GM23248 (cell line): ENCODE data around the gene TTC5. TPM values are rescaled to one million over a fixed set of nuclear protein-coding genes. Genes with fewer than 3 reads are reported as not detected.
"Not testable (repeated sequence)": the region's sequence is repeated elsewhere in the genome, so short reads cannot be mapped to it uniquely, and the experiment has no call there.

Experiments used
- DNase-seq: peaks from one replicate; pipeline ENCODE4 v3.0.0-alpha.2; 2015
- H2AFZ ChIP-seq: fragments of 200-600 bp; sonication (generic); 2 replicates; pipeline ENCODE4 v1.6.1; 2016; ENCODE audit warnings: antibody characterized with exemption
- H3F3A ChIP-seq: fragments of 200-600 bp; sonication (generic); 2 replicates; pipeline ENCODE4 v1.6.1; 2016; ENCODE audit warnings: mild to moderate bottlenecking, antibody characterized with exemption, mixed run types; ENCODE audit not compliant: insufficient read depth
- H3K27ac ChIP-seq: fragments of 200-600 bp; sonication (generic); 2 replicates; pipeline ENCODE4 v1.5.1; 2016; ENCODE audit warnings: mild to moderate bottlenecking
- H3K27me3 ChIP-seq: fragments of 200-600 bp; sonication (generic); replicated peaks from 2 replicates; pipeline ENCODE4 v1.6.1; 2016; ENCODE audit warnings: mild to moderate bottlenecking; ENCODE audit not compliant: insufficient read depth
- H3K36me3 ChIP-seq: fragments of 200-600 bp; sonication (generic); 2 replicates; pipeline ENCODE4 v1.6.1; 2016; ENCODE audit warnings: low read depth, mild to moderate bottlenecking
- H3K4me1 ChIP-seq: fragments of 200-600 bp; sonication (generic); 2 replicates; pipeline ENCODE4 v1.6.1; 2016; ENCODE audit warnings: mild to moderate bottlenecking; ENCODE audit not compliant: insufficient read depth
- H3K4me2 ChIP-seq: fragments of 200-600 bp; sonication (generic); one replicate; pipeline ENCODE4 v1.6.1; 2016; ENCODE audit warnings: mild to moderate bottlenecking; ENCODE audit not compliant: unreplicated experiment
- H3K4me3 ChIP-seq: fragments of 200-600 bp; sonication (generic); 2 replicates; pipeline ENCODE4 v1.5.1; 2016; ENCODE audit warnings: mild to moderate bottlenecking
- H3K79me2 ChIP-seq: fragments of 200-600 bp; sonication (generic); 2 replicates; pipeline ENCODE4 v1.6.1; 2016; ENCODE audit warnings: mild to moderate bottlenecking; ENCODE audit not compliant: insufficient read depth
- H3K9ac ChIP-seq: fragments of 200-600 bp; sonication (generic); 2 replicates; pipeline ENCODE4 v1.6.1; 2016; ENCODE audit warnings: mild to moderate bottlenecking
- H3K9me2 ChIP-seq: fragments of 200-600 bp; sonication (generic); 2 replicates; pipeline ENCODE4 v1.6.1; 2016; ENCODE audit warnings: mixed run types, mild to moderate bottlenecking, moderate library complexity; ENCODE audit not compliant: insufficient read depth
- H3K9me3 ChIP-seq: fragments of 200-600 bp; sonication (generic); one replicate; pipeline ENCODE4 v1.6.1; 2017; ENCODE audit warnings: low read depth
- H4K20me1 ChIP-seq: fragments of 200-600 bp; sonication (generic); 2 replicates; pipeline ENCODE4 v1.6.0; 2016; ENCODE audit not compliant: insufficient read depth
- EZH2 ChIP-seq: fragments of 200-600 bp; sonication (generic); IDR thresholded peaks from 2 replicates; pipeline ENCODE4 v1.6.1; 2018; ENCODE audit warnings: antibody characterized with exemption, mild to moderate bottlenecking; ENCODE audit not compliant: insufficient read depth, poor library complexity, severe bottlenecking
- EZH2phosphoT487 ChIP-seq: fragments of 200-600 bp; sonication (generic); IDR thresholded peaks from 2 replicates; pipeline ENCODE4 v1.6.1; 2018; ENCODE audit warnings: antibody characterized with exemption, moderate library complexity, mild to moderate bottlenecking, low read depth; ENCODE audit not compliant: insufficient read depth
- WGBS, 2 experiments: methylation state at CpG; one replicate each; pipeline ENCODE4 v1.1.6; 2015 to 2017; ENCODE audit warnings: low lambda C conversion rate in 2 of 2, low coverage in 1 of 2; ENCODE audit errors: missing lambda C conversion rate in 2 of 2; 5-methylcytosine and 5-hydroxymethylcytosine counted together
- in situ Hi-C: fragments of 300-500 bp; cut with MboI; formaldehyde crosslinking; loops from 2 replicates; pipeline ENCODE4 v1.15.0; 2020
- polyA plus RNA-seq: library from polyadenylated mRNA; unstranded; fragments of >200 nt; fragmentation: Nextera tagmentation; extraction: Ambion mirVana; gene quantifications from 2 replicates; pipeline ENCODE4 v1.2.1, GENCODE V29; 2016
- total RNA-seq: library from RNA; depleted of rRNA; stranded (reverse); fragments of >200 nt; shearing (Covaris generic); gene quantifications from 2 replicates; pipeline ENCODE4 v1.2.3, GENCODE V29; 2014

The TTC5 gene
- total and polyA plus RNA-seq, 2 experiments from 2014 or later: 11.7 to 14.7 TPM

GRCh38 chr14:20306079-20306423 is 300 bp upstream of the TTC5 start:
- 95 to 100% methylated on average over 1 of the region's 1 CpG for WGBS, 2 experiments
- H3K27me3 ChIP-seq: no peaks in the 10 kb centered on the region
- peaks cover 16% of the 10 kb centered on the region for H3K4me1 ChIP-seq
- H3K9me3 ChIP-seq: no peaks in the 10 kb centered on the region
- H3K9ac ChIP-seq: no peak overlapping the region
- H3F3A ChIP-seq: peaks cover 10% of the 10 kb centered on the region; the same call in 1 of the 2 replicates
- 0 out of 2 replicates have a peak, but pooled peaks cover 2% of the 10 kb centered on the region for H3K36me3 ChIP-seq
- no peaks in the 10 kb centered on the region for H4K20me1 ChIP-seq
- no peak for DNase-seq
- no peak overlapping the region for H2AFZ ChIP-seq
- H3K27ac ChIP-seq: no peak overlapping the region
- peaks cover 27% of the 10 kb centered on the region for H3K79me2 ChIP-seq
- TF ChIP-seq EZH2 (no peak), EZH2phosphoT487 (no peak)
- in situ Hi-C loops: no loop called here
- no peaks in the 10 kb centered on the region for H3K9me2 ChIP-seq
- peak overlapping the region; percentile 96; the same call in 1 of the 2 replicates for H3K4me3 ChIP-seq
- H3K4me2 ChIP-seq: no peak overlapping the region

GRCh38 chr14:20302042-20302755 is 3.6 kb downstream of the TTC5 start:
- TF ChIP-seq EZH2: no peak
- TF ChIP-seq EZH2phosphoT487: no peak
- Histone ChIP-seq H3K4me2 (no peak overlapping the region), H3K79me2 (peaks cover 27% of the 10 kb centered on the region), H3K36me3 (peaks cover 25% of the 10 kb centered on the region), H3K4me3 (no peak overlapping the region), H3K9ac (no peak overlapping the region), H3K27me3 (no peaks in the 10 kb centered on the region), H3K9me2 (no peaks in the 10 kb centered on the region), H3K4me1 (peaks cover 16% of the 10 kb centered on the region), H3K9me3 (no peaks in the 10 kb centered on the region), H4K20me1 (no peaks in the 10 kb centered on the region), H3K27ac (peak overlapping the region; percentile 16), H3F3A (peaks cover 10% of the 10 kb centered on the region; the same call in 1 of the 2 replicates), H2AFZ (no peak overlapping the region)
- DNase-seq: peak; percentile 70
- in situ Hi-C loops: no loop called here
- WGBS, 2 experiments: 59% methylated on average over 1 of the region's 1 CpG

- WGBS, 2 experiments: 97 to 98% methylated on average over 4 of the region's 4 CpGs
- Histone ChIP-seq H3K9me3 (no peaks in the 10 kb centered on the region), H3K4me2 (no peak overlapping the region), H2AFZ (no peak overlapping the region), H3K4me3 (no peak overlapping the region), H3K9ac (no peak overlapping the region), H3F3A (no peaks in the 10 kb centered on the region), H4K20me1 (no peaks in the 10 kb centered on the region), H3K4me1 (no peaks in the 10 kb centered on the region), H3K36me3 (peaks cover 61% of the 10 kb centered on the region), H3K79me2 (no peaks in the 10 kb centered on the region), H3K27ac (no peak overlapping the region), H3K9me2 (no peaks in the 10 kb centered on the region), H3K27me3 (no peaks in the 10 kb centered on the region)
- DNase-seq: no peak
- in situ Hi-C loops: no loop called here
- TF ChIP-seq EZH2 (no peak), EZH2phosphoT487 (no peak)
Observed at GRCh38 chr14:20295067-20295466, 10.7 kb downstream of the TTC5 start.

- Histone ChIP-seq H3K79me2 (no peaks in the 10 kb centered on the region), H3K9me3 (no peaks in the 10 kb centered on the region), H3K27me3 (no peaks in the 10 kb centered on the region), H3K9me2 (no peaks in the 10 kb centered on the region), H3K4me1 (no peaks in the 10 kb centered on the region), H3K4me2 (no peak overlapping the region), H3K9ac (no peak overlapping the region), H3K36me3 (peaks cover 59% of the 10 kb centered on the region), H3F3A (no peaks in the 10 kb centered on the region), H2AFZ (no peak overlapping the region), H4K20me1 (no peaks in the 10 kb centered on the region), H3K4me3 (no peak overlapping the region), H3K27ac (no peak overlapping the region)
- TF ChIP-seq EZH2phosphoT487 (no peak), EZH2 (no peak)
- in situ Hi-C loops: no loop called here
- DNase-seq: no peak
- 98 to 100% methylated on average over 2 of the region's 2 CpGs for WGBS, 2 experiments
Observed at GRCh38 chr14:20294636-20295035, 11.1 kb downstream of the TTC5 start.

GRCh38 chr14:20281998-20282397 is 23.8 kb downstream of the TTC5 start:
- H3K4me2 ChIP-seq, H3K9me3 ChIP-seq, H3K27me3 ChIP-seq, H3F3A ChIP-seq, H4K20me1 ChIP-seq, H3K36me3 ChIP-seq, H3K9me2 ChIP-seq, H3K79me2 ChIP-seq, H3K27ac ChIP-seq, H3K9ac ChIP-seq, H2AFZ ChIP-seq, in situ Hi-C loops, H3K4me3 ChIP-seq, H3K4me1 ChIP-seq, DNase-seq: not testable (repeated sequence)
- 86 to 100% methylated on average over 1 of the region's 1 CpG for WGBS, 2 experiments

GRCh38 chr14:20280265-20280664 is 25.5 kb downstream of the TTC5 start:
- in situ Hi-C loops, H3K4me3 ChIP-seq: not testable (repeated sequence)

More at GRCh38 chr14:20280265-20280664, 25.5 kb downstream of the TTC5 start:
- not testable (repeated sequence) for H3K9me2 ChIP-seq, H3K79me2 ChIP-seq, H2AFZ ChIP-seq, H3K9me3 ChIP-seq, H3K36me3 ChIP-seq, H3K27ac ChIP-seq, H3F3A ChIP-seq, H3K4me2 ChIP-seq, H4K20me1 ChIP-seq, H3K27me3 ChIP-seq, DNase-seq, H3K4me1 ChIP-seq, H3K9ac ChIP-seq
- 98 to 99% methylated on average over 7 of the region's 7 CpGs for WGBS, 2 experiments
